SU-DHL-6 (cell line): ENCODE data around the gene SESN3.
"Not testable (repeated sequence)": the region's sequence is repeated elsewhere in the genome, so short reads cannot be mapped to it uniquely, and the experiment has no call there.

Source experiments
- H2AFZ ChIP-seq: fragments of 200-600 bp; sonication (generic); 2 replicates; pipeline ENCODE4 v1.6.1; 2014; ENCODE audit warnings: low read depth, mild to moderate bottlenecking, moderate library complexity, mixed read lengths, antibody characterized with exemption, low read length; ENCODE audit not compliant: severe bottlenecking
- H3F3A ChIP-seq: fragments of 200-600 bp; shearing (Covaris generic); 2 replicates; pipeline ENCODE4 v1.6.0; 2016; ENCODE audit warnings: antibody characterized with exemption, mild to moderate bottlenecking; ENCODE audit not compliant: insufficient read depth
- H3K27ac ChIP-seq: fragments of 200-600 bp; sonication (generic); 2 replicates; pipeline ENCODE4 v1.5.1; 2016; ENCODE audit warnings: low read depth, mild to moderate bottlenecking, low read length, moderate library complexity, mixed read lengths
- H3K27me3 ChIP-seq: fragments of 200-600 bp; sonication (generic), shearing (Covaris generic); 2 replicates; pipeline ENCODE4 v1.6.0; 2014; ENCODE audit warnings: mild to moderate bottlenecking, low read length
- H3K36me3 ChIP-seq: fragments of 200-600 bp; sonication (generic); 2 replicates; pipeline ENCODE4 v1.6.1; 2014; ENCODE audit warnings: mild to moderate bottlenecking, low read length, mixed read lengths
- H3K4me2 ChIP-seq: fragments of 300-600, 200-600 bp; shearing (Covaris generic), sonication (generic); 2 replicates; pipeline ENCODE4 v1.6.0; 2014; ENCODE audit warnings: low read length, low read depth, mild to moderate bottlenecking; ENCODE audit not compliant: poor library complexity, severe bottlenecking
- H3K4me3 ChIP-seq: fragments of 200-600 bp; sonication (generic); 2 replicates; pipeline ENCODE4 v1.5.1; 2014; ENCODE audit warnings: antibody characterized with exemption, low read length, mild to moderate bottlenecking, mixed read lengths; ENCODE audit not compliant: insufficient read depth, poor library complexity, severe bottlenecking
- H3K79me2 ChIP-seq: fragments of 200-600 bp; sonication (generic); 2 replicates; pipeline ENCODE4 v1.6.1; 2014; ENCODE audit warnings: mild to moderate bottlenecking, low read length, moderate library complexity; ENCODE audit not compliant: insufficient read depth
- H3K9ac ChIP-seq: fragments of 200-600 bp; sonication (generic); 2 replicates; pipeline ENCODE4 v1.7.0; 2014; ENCODE audit warnings: mild to moderate bottlenecking, low read length
- H3K9me2 ChIP-seq: fragments of 200-600 bp; sonication (generic); replicated peaks from 2 replicates; pipeline ENCODE4 v1.6.1; 2014; ENCODE audit warnings: low read length; ENCODE audit not compliant: insufficient read depth
- H3K9me3 ChIP-seq: fragments of 200-600 bp; sonication (generic); 2 replicates; pipeline ENCODE4 v1.6.1; 2014; ENCODE audit warnings: low read length, mixed read lengths; ENCODE audit not compliant: insufficient read depth
- H4K20me1 ChIP-seq: fragments of 200-600 bp; sonication (generic); 2 replicates; pipeline ENCODE4 v1.6.1; 2014; ENCODE audit warnings: low read depth, mild to moderate bottlenecking, antibody characterized with exemption, low read length, moderate library complexity, mixed read lengths
- CTCF ChIP-seq: fragments of 200-600 bp; sonication (generic); IDR thresholded peaks from one replicate; pipeline ENCODE4 v1.5.1; 2017; ENCODE audit warnings: antibody characterized with exemption, mild to moderate bottlenecking, low read length, moderate library complexity; ENCODE audit not compliant: insufficient read depth, poor library complexity, severe bottlenecking
- EZH2phosphoT487 ChIP-seq: fragments of 200-600 bp; sonication (generic), shearing (Covaris generic); conservative IDR thresholded peaks from 2 replicates; pipeline ENCODE4 v1.6.1; 2018; ENCODE audit warnings: mild to moderate bottlenecking, antibody characterized with exemption, low read length, moderate library complexity, mixed read lengths

SESN3 gene

GRCh38 chr11:95276139-95276538, 45.1 kb upstream of the SESN3 start:
- Histone ChIP-seq H3K9me3 (no peaks in the 10 kb centered on the region), H3F3A (no peaks in the 10 kb centered on the region), H4K20me1 (no peaks in the 10 kb centered on the region), H2AFZ (no peak overlapping the region), H3K9me2 (no peaks in the 10 kb centered on the region), H3K9ac (no peak overlapping the region), H3K27me3 (no peaks in the 10 kb centered on the region), H3K36me3 (no peaks in the 10 kb centered on the region), H3K4me3 (no peak overlapping the region), H3K4me2 (no peak overlapping the region), H3K79me2 (no peaks in the 10 kb centered on the region), H3K27ac (no peak overlapping the region)
- TF ChIP-seq CTCF (no peak), EZH2phosphoT487 (no peak)

GRCh38 chr11:95273618-95274017, 42.6 kb upstream of the SESN3 start:
- H3F3A ChIP-seq, H3K36me3 ChIP-seq, H3K79me2 ChIP-seq, H4K20me1 ChIP-seq, H3K4me2 ChIP-seq, H3K9me2 ChIP-seq, H3K27ac ChIP-seq, H3K9ac ChIP-seq, H3K9me3 ChIP-seq, H3K27me3 ChIP-seq, H3K4me3 ChIP-seq, H2AFZ ChIP-seq: not testable (repeated sequence)

GRCh38 chr11:95269036-95269819, 38.2 kb upstream of the SESN3 start:
- no peak overlapping the region for H3K9ac ChIP-seq
- H3K36me3 ChIP-seq = no peaks in the 10 kb centered on the region
- H3K9me2 ChIP-seq = no peaks in the 10 kb centered on the region
- H3K27ac ChIP-seq = no peak overlapping the region
- H3K9me3 ChIP-seq = no peaks in the 10 kb centered on the region
- no peak overlapping the region for H3K4me3 ChIP-seq
- H3K27me3 ChIP-seq = no peaks in the 10 kb centered on the region
- TF ChIP-seq CTCF = no peak
- no peak for TF ChIP-seq EZH2phosphoT487
- no peaks in the 10 kb centered on the region for H3F3A ChIP-seq
- H4K20me1 ChIP-seq = no peaks in the 10 kb centered on the region
- no peak overlapping the region for H2AFZ ChIP-seq
- no peak overlapping the region for H3K4me2 ChIP-seq
- H3K79me2 ChIP-seq = no peaks in the 10 kb centered on the region

GRCh38 chr11:95268391-95268790, 37.4 kb upstream of the SESN3 start:
- no peak overlapping the region for H2AFZ ChIP-seq
- H3K9me2 ChIP-seq = no peaks in the 10 kb centered on the region
- no peaks in the 10 kb centered on the region for H3K9me3 ChIP-seq
- H3K4me3 ChIP-seq = no peak overlapping the region
- H3K9ac ChIP-seq = no peak overlapping the region
- no peak overlapping the region for H3K4me2 ChIP-seq
- no peaks in the 10 kb centered on the region for H3K27me3 ChIP-seq
- H3F3A ChIP-seq = no peaks in the 10 kb centered on the region
- TF ChIP-seq EZH2phosphoT487 = no peak
- TF ChIP-seq CTCF = no peak
- no peak overlapping the region for H3K27ac ChIP-seq
- H3K79me2 ChIP-seq = no peaks in the 10 kb centered on the region
- no peaks in the 10 kb centered on the region for H4K20me1 ChIP-seq
- H3K36me3 ChIP-seq = no peaks in the 10 kb centered on the region
